AG09309 (cell line): ENCODE data around the gene SLC6A7.

Experiments used
- DNase-seq: peaks from one replicate; pipeline ENCODE4 v3.0.0-alpha.2; 2010; ENCODE audit warnings: low read depth
- H3K4me3 ChIP-seq: 2 replicates; pipeline ENCODE4 v1.5.1; 2011; ENCODE audit warnings: mild to moderate bottlenecking, low read depth, low read length, moderate library complexity; ENCODE audit not compliant: control insufficient read depth
- CTCF ChIP-seq: IDR thresholded peaks from 2 replicates; pipeline ENCODE4 v1.5.1; 2011; ENCODE audit warnings: mild to moderate bottlenecking, low read depth, low read length, inconsistent platforms; ENCODE audit not compliant: insufficient read depth, control insufficient read depth; ENCODE audit errors: missing control alignments

SLC6A7 gene

GRCh38 chr5:150189326-150189725 lies 536 bp upstream of the SLC6A7 start:
- no peak for TF ChIP-seq CTCF
- no peak overlapping the region for H3K4me3 ChIP-seq
- DNase-seq: no peak

GRCh38 chr5:150190503-150190979 lies 679 bp downstream of the SLC6A7 start:
- no peak for TF ChIP-seq CTCF
- no peak overlapping the region for H3K4me3 ChIP-seq
- no peak for DNase-seq

- no peak overlapping the region for H3K4me3 ChIP-seq
- TF ChIP-seq CTCF: no peak
These were observed 1.1 kb downstream of the SLC6A7 start for GRCh38 chr5:150190987-150191386.

GRCh38 chr5:150192462-150192861 lies 2.6 kb downstream of the SLC6A7 start:
- DNase-seq: no peak
- TF ChIP-seq CTCF: no peak
- H3K4me3 ChIP-seq: no peak overlapping the region

More at GRCh38 chr5:150190987-150191386, 1.1 kb downstream of the SLC6A7 start:
- DNase-seq: no peak

GRCh38 chr5:150195736-150196485 lies 6.0 kb downstream of the SLC6A7 start:
- no peak overlapping the region for H3K4me3 ChIP-seq
- no peak for TF ChIP-seq CTCF
- no peak for DNase-seq

- DNase-seq: no peak
- no peak for TF ChIP-seq CTCF
- H3K4me3 ChIP-seq: no peak overlapping the region
These were observed 6.7 kb downstream of the SLC6A7 start for GRCh38 chr5:150196514-150196913.
